Measurements from ENCODE around the gene USE1.
A peak's percentile ranks its signal among the peaks of the same experiment; 100 is the strongest.
"Not testable (repeated sequence)": the region's sequence is repeated elsewhere in the genome, so short reads cannot be mapped to it uniquely, and the experiment has no call there.

Gene USE1, protein sequence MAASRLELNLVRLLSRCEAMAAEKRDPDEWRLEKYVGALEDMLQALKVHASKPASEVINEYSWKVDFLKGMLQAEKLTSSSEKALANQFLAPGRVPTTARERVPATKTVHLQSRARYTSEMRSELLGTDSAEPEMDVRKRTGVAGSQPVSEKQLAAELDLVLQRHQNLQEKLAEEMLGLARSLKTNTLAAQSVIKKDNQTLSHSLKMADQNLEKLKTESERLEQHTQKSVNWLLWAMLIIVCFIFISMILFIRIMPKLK

GRCh38 chr19:17215127-17215971 lies at the start of gene USE1:
Gene USE1, plus strand, starts transcription at chr19:17215357. Its CDS starts 49 bp downstream, at chr19:17215406.
- DNase-seq (ENCODE audit: low read depth): peak; percentile 65

GRCh38 chr19:17165715-17166114 lies 49.4 kb upstream of the USE1 start:
- DNase-seq (ENCODE audit: low read depth): no peak

GRCh38 chr19:17170538-17171297 lies 44.4 kb upstream of the USE1 start:
- DNase-seq (ENCODE audit: low read depth): no peak

DNA sequence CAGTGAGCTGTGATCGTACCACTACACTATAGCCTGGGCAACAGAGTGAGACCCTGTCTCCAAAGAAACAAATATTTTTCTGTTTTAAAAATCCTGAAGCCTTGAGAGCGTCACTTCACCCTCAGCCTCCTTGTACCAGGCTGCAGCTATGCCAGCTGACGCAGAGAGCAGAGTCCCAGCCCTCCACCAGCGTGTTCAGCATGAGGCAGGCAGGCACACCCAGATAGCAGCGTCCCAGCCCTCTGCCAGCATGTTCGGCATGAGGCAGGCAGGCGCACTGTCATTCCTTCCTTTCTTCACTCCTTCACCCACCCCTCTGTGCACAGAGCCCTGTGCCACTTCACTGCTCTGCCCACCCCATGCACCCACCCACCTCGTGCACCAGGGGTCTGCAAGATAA lies 43.3 kb upstream of the USE1 start:
- DNase-seq (ENCODE audit: low read depth): no peak

DNA sequence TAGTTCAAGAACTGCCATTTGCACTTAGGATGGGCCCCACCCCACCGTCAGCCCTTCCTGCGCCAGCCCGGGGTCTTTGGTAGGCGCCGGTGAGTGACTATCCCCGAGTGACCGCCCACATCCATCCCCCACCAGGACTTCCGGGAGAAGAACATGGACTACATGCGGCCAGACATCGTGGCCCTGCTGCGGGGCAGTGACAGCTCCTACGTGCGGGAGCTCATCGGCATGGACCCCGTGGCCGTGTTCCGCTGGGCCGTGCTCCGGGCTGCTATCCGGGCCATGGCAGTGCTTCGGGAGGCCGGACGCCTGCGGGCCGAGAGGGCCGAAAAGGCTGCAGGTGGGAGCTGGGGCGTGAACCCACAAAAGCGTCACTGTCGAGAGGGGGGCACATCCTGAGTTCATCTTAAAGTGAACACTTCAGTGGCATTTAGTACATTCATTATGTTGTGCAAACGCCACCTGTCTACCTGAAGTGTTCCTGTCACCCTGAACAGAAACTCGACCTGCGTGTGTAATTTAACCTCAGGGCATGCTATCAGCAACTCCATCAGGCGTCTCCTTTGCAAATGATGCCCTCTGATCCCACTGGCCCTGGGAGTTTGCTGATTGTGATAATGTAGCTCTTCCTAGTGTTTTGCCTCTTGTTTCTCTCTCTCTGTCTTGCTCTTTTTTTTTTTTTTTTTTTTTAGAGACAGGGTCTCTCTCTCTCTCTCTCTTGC lies 42.4 kb upstream of the USE1 start:
- DNase-seq (ENCODE audit: low read depth): no peak

- no peak for DNase-seq (ENCODE audit: low read depth)
These were observed 36.9 kb upstream of the USE1 start for GRCh38 chr19:17178291-17178690.

DNA sequence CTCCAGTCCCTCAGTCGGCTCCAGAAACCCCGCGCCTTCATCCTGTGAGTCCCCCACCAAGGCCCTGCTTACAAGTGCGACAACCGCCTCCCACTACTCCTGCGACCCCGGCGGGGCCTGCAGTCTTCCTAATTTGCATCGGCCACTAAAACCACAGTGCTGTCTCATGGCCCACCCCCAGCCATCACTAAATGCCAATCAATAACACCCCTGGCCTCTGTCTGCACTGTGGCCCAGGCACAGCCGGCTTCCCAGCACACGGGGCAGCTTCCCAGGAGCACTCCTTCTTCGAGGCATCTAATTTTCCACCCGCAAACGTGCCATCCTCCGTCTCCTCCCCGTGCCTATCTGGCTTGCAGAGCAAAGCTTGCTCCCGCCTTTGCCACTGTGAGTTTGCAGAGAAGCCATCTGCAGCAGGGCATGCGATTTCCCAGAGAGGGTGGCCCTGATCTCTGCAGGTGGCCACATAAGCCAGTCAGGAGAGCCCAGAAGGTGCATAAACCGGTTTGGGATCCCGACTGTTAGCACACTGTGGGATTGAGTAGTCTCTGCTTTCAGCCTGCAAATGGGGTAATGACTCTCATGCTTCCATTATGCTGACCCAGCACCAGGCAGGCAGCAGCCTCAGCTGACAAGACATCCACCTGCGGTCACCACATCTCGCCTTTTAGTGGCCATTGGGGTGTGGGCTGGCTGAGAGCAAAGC lies 34.0 kb upstream of the USE1 start:
- DNase-seq (ENCODE audit: low read depth): no peak

GRCh38 chr19:17183271-17183761 lies 31.8 kb upstream of the USE1 start:
- DNase-seq (ENCODE audit: low read depth): no peak

GRCh38 chr19:17183858-17184321 lies 31.3 kb upstream of the USE1 start:
- DNase-seq (ENCODE audit: low read depth): no peak

GRCh38 chr19:17184371-17184841 lies 30.8 kb upstream of the USE1 start:
- DNase-seq (ENCODE audit: low read depth): no peak

GRCh38 chr19:17185590-17185989 lies 29.6 kb upstream of the USE1 start:
- DNase-seq (ENCODE audit: low read depth): no peak

- DNase-seq (ENCODE audit: low read depth): not testable (repeated sequence)
These were observed 23.4 kb upstream of the USE1 start for GRCh38 chr19:17191736-17192135.

- DNase-seq (ENCODE audit: low read depth): no peak
These were observed 22.4 kb upstream of the USE1 start for GRCh38 chr19:17192751-17193150.

- DNase-seq (ENCODE audit: low read depth): no peak
These were observed 20.5 kb upstream of the USE1 start for GRCh38 chr19:17194608-17195007.

DNA sequence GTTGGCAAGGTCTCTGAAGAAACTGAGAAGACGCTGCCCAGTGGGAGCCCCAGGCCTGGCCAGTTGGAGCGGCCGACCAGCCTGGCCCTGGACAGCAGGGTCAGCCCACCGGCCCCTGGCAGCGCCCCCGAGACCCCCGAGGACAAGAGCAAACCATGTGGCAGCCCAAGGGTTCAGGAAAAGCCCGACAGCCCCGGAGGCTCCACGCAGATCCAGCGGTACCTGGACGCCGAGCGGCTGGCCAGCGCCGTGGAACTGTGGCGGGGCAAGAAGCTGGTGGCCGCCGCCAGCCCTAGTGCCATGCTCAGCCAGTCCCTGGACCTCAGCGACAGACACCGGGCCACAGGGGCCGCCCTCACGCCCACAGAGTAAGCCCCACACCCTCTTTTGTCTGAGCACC lies 20.1 kb upstream of the USE1 start:
- DNase-seq (ENCODE audit: low read depth): no peak

- DNase-seq (ENCODE audit: low read depth): no peak
These were observed 18.5 kb upstream of the USE1 start for GRCh38 chr19:17196610-17197009.

DNA sequence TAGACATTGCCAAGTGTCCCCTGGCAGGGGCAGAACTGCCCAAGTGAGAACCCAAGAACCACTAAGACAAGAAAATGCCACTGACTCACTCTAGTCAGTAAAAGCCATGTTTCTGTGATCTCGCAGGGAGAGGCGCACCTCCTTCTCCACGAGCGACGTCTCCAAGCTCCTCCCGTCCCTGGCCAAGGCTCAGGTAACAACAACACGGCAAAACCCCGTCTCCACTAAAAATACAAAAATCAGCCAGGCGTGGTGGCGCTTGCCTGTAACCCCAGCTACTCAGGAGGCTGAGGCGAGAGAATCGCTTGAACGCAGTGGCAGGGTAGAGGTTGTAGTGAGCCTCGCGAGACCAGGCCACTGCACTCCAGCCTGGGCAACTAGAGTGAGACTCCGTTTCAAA lies 17.5 kb upstream of the USE1 start:
- DNase-seq (ENCODE audit: low read depth): no peak

- DNase-seq (ENCODE audit: low read depth): no peak
These were observed 14.6 kb upstream of the USE1 start for GRCh38 chr19:17200408-17201079.

DNA sequence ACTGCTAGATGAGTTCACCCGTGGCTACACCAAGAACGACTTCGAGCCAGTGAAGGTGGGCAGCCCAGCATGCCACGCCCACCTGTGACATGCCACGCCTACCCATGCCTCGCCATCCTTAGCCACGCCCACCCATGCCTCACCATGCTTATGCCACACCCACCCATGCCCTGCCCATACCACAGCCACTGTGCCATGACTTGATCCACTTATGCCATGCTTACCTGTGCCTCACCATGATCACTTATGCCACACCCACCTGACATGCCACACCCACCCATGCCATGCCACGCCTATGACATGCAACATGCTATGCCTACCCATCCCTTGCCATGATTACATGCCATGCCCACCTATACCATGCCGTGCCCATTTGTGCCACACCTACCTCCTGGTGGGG lies 12.9 kb upstream of the USE1 start:
- no peak for DNase-seq (ENCODE audit: low read depth)

GRCh38 chr19:17202713-17203112 lies 12.4 kb upstream of the USE1 start:
- no peak for DNase-seq (ENCODE audit: low read depth)

Measured in GM04503 (cell line).